Hematopoietic multipotent progenitor cell treated with erythropoietin and hydrocortisone succinate and interleukin-3 and kit ligand, for 6 days (in vitro differentiated cells): ENCODE measurements around the gene WFIKKN1.
A peak's percentile ranks its signal among the peaks of the same experiment; 100 is the strongest.

Experiments
- DNase-seq: peaks from one replicate; pipeline ENCODE4 v3.0.0-alpha.2; 2015

Gene WFIKKN1

GRCh38 chr16:630815-631405, at the start of gene WFIKKN1:
WFIKKN1 (plus strand) TSS chr16:630985; CDS start chr16:631254, 269 bp downstream.
- DNase-seq = no peak

- no peak for DNase-seq
These were observed 48.6 kb upstream of the WFIKKN1 start for GRCh38 chr16:582218-582613.

GRCh38 chr16:582614-583331, 48.0 kb upstream of the WFIKKN1 start:
- no peak for DNase-seq

- DNase-seq = no peak
These were observed 47.3 kb upstream of the WFIKKN1 start for GRCh38 chr16:583470-583814.

GRCh38 chr16:583815-584591, 46.8 kb upstream of the WFIKKN1 start:
- no peak for DNase-seq

GRCh38 chr16:585351-585750, 45.4 kb upstream of the WFIKKN1 start:
- DNase-seq = no peak

GRCh38 chr16:586047-586644, 44.6 kb upstream of the WFIKKN1 start:
- no peak for DNase-seq

GRCh38 chr16:586645-587590, 43.9 kb upstream of the WFIKKN1 start:
- peak; percentile 34 for DNase-seq

- DNase-seq = peak; percentile 82
These were observed 42.2 kb upstream of the WFIKKN1 start for GRCh38 chr16:588639-588888.

GRCh38 chr16:588889-589657, 41.7 kb upstream of the WFIKKN1 start:
- peak; percentile 96 for DNase-seq

- DNase-seq = peak; percentile 99
These were observed 41.1 kb upstream of the WFIKKN1 start, which contains the start of gene RAB40C for GRCh38 chr16:589658-590187. RAB40C (plus strand) TSS chr16:590066; CDS start chr16:590292, 226 bp downstream.

GRCh38 chr16:590188-590814, 40.5 kb upstream of the WFIKKN1 start:
- no peak for DNase-seq

GRCh38 chr16:590815-591200, 40.0 kb upstream of the WFIKKN1 start:
- no peak for DNase-seq

GRCh38 chr16:591231-591630, 39.6 kb upstream of the WFIKKN1 start:
- no peak for DNase-seq

- no peak for DNase-seq
These were observed 38.8 kb upstream of the WFIKKN1 start for GRCh38 chr16:591892-592517.

- DNase-seq = peak; percentile 80
These were observed 38.1 kb upstream of the WFIKKN1 start for GRCh38 chr16:592518-593306.

- no peak for DNase-seq
These were observed 37.4 kb upstream of the WFIKKN1 start for GRCh38 chr16:593406-593805.

GRCh38 chr16:593807-594206, 37.0 kb upstream of the WFIKKN1 start:
- no peak for DNase-seq

GRCh38 chr16:595094-595528, 35.7 kb upstream of the WFIKKN1 start:
- no peak for DNase-seq
